Endothelial cell of umbilical vein (primary cell): ENCODE measurements around the gene CNTLN. TPM values are rescaled to one million over a fixed set of nuclear protein-coding genes. Genes with fewer than 3 reads are reported as not detected.

Source experiments
- BruUV-seq: library from RNA; stranded (reverse); fragments of 400-500 nt; replicated peaks from 2 replicates; lab custom pipeline; 2021; lab: Mats Ljungman, UMichigan
- CTCF ChIA-PET: fragments of 300-600, 350-600 bp; sonication (Branson Sonifier 250); formaldehyde crosslinking; loops from one replicate; lab custom pipeline; 2021; ENCODE audit warnings: antibody characterized with exemption, inconsistent platforms; lab: Charles Lee
- POLR2A ChIA-PET: fragments of 300-600, 350-600 bp; sonication (Branson Sonifier 250); formaldehyde crosslinking; loops from one replicate; lab custom pipeline; 2021; ENCODE audit warnings: antibody characterized with exemption, inconsistent platforms; lab: Charles Lee
- DNase-seq: peaks from one replicate; pipeline ENCODE4 v3.0.0-alpha.2; 2011; ENCODE audit warnings: low read depth, low spot score
- FAIRE-seq: peaks from 2 replicates; lab custom pipeline; 2011; peaks lifted over from hg19 to GRCh38; lab: Jason Lieb, UNC
- H2AFZ ChIP-seq: 2 replicates; pipeline ENCODE4 v1.6.0; 2012; ENCODE audit warnings: low read depth, low read length, control low read depth, inconsistent platforms
- H3K27ac ChIP-seq: 2 replicates; pipeline ENCODE4 v1.5.1; 2011; ENCODE audit warnings: low read depth, mild to moderate bottlenecking, control low read depth, low read length, moderate library complexity; ENCODE audit not compliant: insufficient read depth
- H3K27me3 ChIP-seq, 2 experiments: 2 replicates each; pipeline versions ENCODE4 v1.6.0 to v1.6.1; 2011; ENCODE audit warnings: low read length in 2 of 2, mixed read lengths in 1 of 2; ENCODE audit not compliant: control insufficient read depth in 2 of 2, insufficient read depth in 2 of 2
- H3K36me3 ChIP-seq, 2 experiments: 2 replicates in 1 of 2; 3 replicates in 1 of 2; pipeline ENCODE4 v1.5.1; 2011; ENCODE audit warnings: low read length in 2 of 2, mild to moderate bottlenecking in 1 of 2, moderate library complexity in 1 of 2; ENCODE audit not compliant: control insufficient read depth in 2 of 2, insufficient read depth in 2 of 2; ENCODE audit errors: extremely low read depth in 1 of 2
- H3K4me1 ChIP-seq: 3 replicates; pipeline ENCODE4 v1.5.1; 2011; ENCODE audit warnings: mild to moderate bottlenecking, low read length; ENCODE audit not compliant: control insufficient read depth, insufficient read depth; ENCODE audit errors: extremely low read depth
- H3K4me2 ChIP-seq: 2 replicates; pipeline ENCODE4 v1.6.1; 2011; ENCODE audit warnings: low read length, control low read depth, mixed read lengths; ENCODE audit not compliant: insufficient read depth
- H3K4me3 ChIP-seq, 3 experiments: fragments of 200-600 bp in 1 of 3; sonication (generic), shearing (Covaris generic) in 1 of 3; replicated peaks in 1 of 3; 2 replicates each; pipeline ENCODE4 v1.5.1; 2011 to 2016; ENCODE audit warnings: control low read depth in 3 of 3, low read length in 3 of 3, mild to moderate bottlenecking in 2 of 3, inconsistent platforms in 1 of 3, low read depth in 1 of 3, moderate library complexity in 1 of 3; ENCODE audit not compliant: insufficient read depth in 1 of 3
- H3K79me2 ChIP-seq: 2 replicates; pipeline ENCODE4 v1.6.0; 2012; ENCODE audit warnings: low read length, inconsistent platforms; ENCODE audit not compliant: control insufficient read depth, insufficient read depth
- H3K9ac ChIP-seq: replicated peaks from 2 replicates; pipeline ENCODE3; 2011; ENCODE audit warnings: low read length, control low read depth; ENCODE audit not compliant: insufficient read depth; ENCODE audit errors: extremely low read depth
- H3K9me1 ChIP-seq: replicated peaks from 3 replicates; pipeline ENCODE4 v1.6.0; 2011; ENCODE audit warnings: mild to moderate bottlenecking, low read length; ENCODE audit not compliant: control insufficient read depth, insufficient read depth; ENCODE audit errors: extremely low read depth
- H3K9me3 ChIP-seq: replicated peaks from 2 replicates; pipeline ENCODE4 v1.5.1; 2012; ENCODE audit warnings: low read length, inconsistent platforms; ENCODE audit not compliant: control insufficient read depth, insufficient read depth
- H4K20me1 ChIP-seq: replicated peaks from 2 replicates; pipeline ENCODE3; 2011; ENCODE audit warnings: mild to moderate bottlenecking, low read length; ENCODE audit not compliant: control insufficient read depth, insufficient read depth; ENCODE audit errors: extremely low read depth
- EZH2 ChIP-seq: IDR thresholded peaks from 2 replicates; pipeline ENCODE4 v1.6.1; 2012; ENCODE audit warnings: borderline replicate concordance, low read depth, mild to moderate bottlenecking, moderate library complexity, low read length, inconsistent platforms; ENCODE audit not compliant: severe bottlenecking
- GATA2 ChIP-seq: IDR thresholded peaks from 2 replicates; pipeline ENCODE4 v1.7.0; 2011; ENCODE audit warnings: low read depth, mild to moderate bottlenecking, moderate library complexity, mixed read lengths, low read length; ENCODE audit not compliant: insufficient read length, insufficient read depth
- MYC ChIP-seq: IDR thresholded peaks from one replicate; pipeline ENCODE4 v1.6.1; 2011; ENCODE audit warnings: mild to moderate bottlenecking, low read depth, low read length
- POLR2A ChIP-seq: IDR thresholded peaks from 2 replicates; pipeline ENCODE4 v1.6.1; 2012; ENCODE audit warnings: low read depth, mild to moderate bottlenecking, control low read depth, low read length
- dilution Hi-C: fragments of 300-500 bp; cut with MboI; formaldehyde crosslinking; loops from one replicate; pipeline ENCODE4 v1.15.0; 2019; ENCODE audit warnings: low sequenced_read_pairs; ENCODE audit not compliant: extremely low pct_ligation_motif_present
- intact Hi-C: fragments of 100-400 bp; cut with micrococcal nuclease; formaldehyde crosslinking; loops from one replicate; pipeline ENCODE4 v1.10.0; 2022
- polyA plus RNA-seq, 4 experiments: library from polyadenylated mRNA; depleted of rRNA in 3 of 4; stranded (reverse) in 3 of 4; unstranded in 1 of 4; fragments of >200 nt; gene quantifications; 2 replicates each; pipeline versions ENCODE4 v1.2.1 to v1.2.3, GENCODE V29; 2011 to 2012; ENCODE audit warnings: missing spikeins in 1 of 4
- total RNA-seq: library from RNA; stranded (reverse); gene quantifications from 2 replicates; pipeline ENCODE4 v1.2.3, GENCODE V29; 2021

The CNTLN gene
- total and polyA plus RNA-seq, 2 donors (not counting 3 experiments of a cell fraction or from before 2014, with no cell fraction given), result 3.5 to 15.8 TPM

DNA sequence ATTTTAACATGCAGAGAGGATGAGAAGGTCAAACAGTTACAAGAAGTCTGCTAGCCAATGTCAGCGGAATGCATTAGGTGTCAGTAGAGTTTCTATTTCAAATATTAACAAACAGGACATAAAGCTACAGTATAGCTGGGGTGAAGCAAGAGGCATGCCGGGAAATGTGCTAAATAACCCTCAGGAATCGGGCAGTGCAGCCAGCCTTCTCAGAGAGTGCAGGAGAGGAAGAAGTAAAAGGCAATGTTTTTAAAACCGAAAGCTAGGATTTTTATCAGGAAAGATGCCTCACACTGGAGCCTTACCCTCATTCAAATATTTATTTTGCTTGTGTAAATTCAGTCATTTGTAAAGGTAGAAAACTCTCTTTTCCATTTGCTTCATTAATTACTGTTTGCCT lies 384.9 kb downstream of the CNTLN start:
- no peaks in the 10 kb centered on the region for H4K20me1 ChIP-seq
- ChIA-PET POLR2A (no interaction called here), CTCF (interaction anchor here (0.7 to 2.9 kb wide), 6 partner anchors 8 to 623 kb away, joined by 3 to 13 read pairs (median 5); no protein-coding TSS in a partner anchor)
- dilution Hi-C loops (no loop called here), intact Hi-C loops (no loop called here)
- H3K4me2 ChIP-seq, result no peak overlapping the region
- no peak overlapping the region for H3K4me3 ChIP-seq
- no peaks in the 10 kb centered on the region for H3K79me2 ChIP-seq
- no peaks in the 10 kb centered on the region for H3K36me3 ChIP-seq
- H2AFZ ChIP-seq, result no peak overlapping the region
- no peaks in the 10 kb centered on the region for H3K4me1 ChIP-seq
- BruUV-seq, result no TSS peak
- TF ChIP-seq EZH2, result no peak
- TF ChIP-seq POLR2A, result no peak
- no peak for TF ChIP-seq MYC
- H3K9ac ChIP-seq, result no peak overlapping the region
- FAIRE-seq, result no peak
- DNase-seq, result peak; percentile 30
- no peaks in the 10 kb centered on the region for H3K9me1 ChIP-seq
- H3K27ac ChIP-seq, result no peak overlapping the region
- H3K9me3 ChIP-seq, result no peaks in the 10 kb centered on the region
- peaks cover 0 to 2% of the 10 kb centered on the region in 2 experiments for H3K27me3 ChIP-seq

DNA sequence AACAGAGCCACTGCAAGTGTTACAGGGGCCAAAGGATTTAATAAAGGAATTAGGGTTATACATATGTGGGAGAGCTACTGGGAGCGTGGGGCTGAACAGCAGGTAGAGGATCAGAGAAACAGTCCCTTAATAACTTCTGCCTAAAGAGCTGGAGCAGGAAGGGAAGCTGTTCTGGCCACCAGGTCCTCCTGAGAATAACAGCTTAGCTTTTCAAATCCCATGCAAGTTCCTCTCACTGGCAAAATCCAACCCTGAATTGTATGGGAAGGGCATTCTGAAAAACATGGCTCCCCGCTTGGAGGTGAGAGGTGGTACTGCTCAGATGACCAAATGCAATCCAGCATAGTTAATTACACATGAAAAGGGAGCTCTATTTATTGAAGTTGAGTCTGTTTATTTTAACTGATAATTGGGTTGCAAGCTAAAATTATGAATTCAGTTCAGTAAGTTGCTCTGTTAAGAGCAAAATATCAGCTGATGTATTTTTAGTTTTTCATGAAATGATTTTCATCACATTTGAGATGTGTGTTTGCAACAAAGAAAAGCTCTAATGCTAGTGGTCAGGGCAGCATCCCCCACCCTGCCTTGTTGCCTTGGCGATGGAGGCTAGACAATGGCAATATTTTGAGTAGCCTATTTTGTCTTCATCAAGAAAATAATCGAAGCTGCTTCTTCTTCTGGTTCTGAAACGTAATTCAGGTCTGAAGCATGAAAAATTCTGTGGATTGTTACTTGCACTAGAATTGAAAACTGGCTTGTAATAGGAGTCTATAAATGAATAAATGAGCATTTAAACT lies 385.6 kb downstream of the CNTLN start:
- no peaks in the 10 kb centered on the region for H4K20me1 ChIP-seq
- FAIRE-seq (no peak), DNase-seq (no peak)
- ChIA-PET POLR2A (no interaction called here), CTCF (interaction anchor here (0.7 to 2.9 kb wide), 7 partner anchors 8 to 623 kb away, joined by 3 to 13 read pairs (median 4); no protein-coding TSS in a partner anchor)
- no peaks in the 10 kb centered on the region for H3K4me1 ChIP-seq
- BruUV-seq, result no TSS peak
- H3K9me3 ChIP-seq, result no peaks in the 10 kb centered on the region
- H3K27me3 ChIP-seq, result peaks cover 0 to 2% of the 10 kb centered on the region in 2 experiments
- no peak for TF ChIP-seq GATA2
- no peaks in the 10 kb centered on the region for H3K9me1 ChIP-seq
- no peak overlapping the region for H3K27ac ChIP-seq
- no peaks in the 10 kb centered on the region for H3K36me3 ChIP-seq
- H3K4me3 ChIP-seq, result no peak overlapping the region
- no peak overlapping the region for H3K9ac ChIP-seq
- H2AFZ ChIP-seq, result no peak overlapping the region
- intact Hi-C loops (no loop called here), dilution Hi-C loops (no loop called here)
- no peaks in the 10 kb centered on the region for H3K79me2 ChIP-seq
- H3K4me2 ChIP-seq, result no peak overlapping the region
